Spleen (tissue), 11 donors: ENCODE data around the gene ELAVL4. TPM values are rescaled to one million over a fixed set of nuclear protein-coding genes. Genes with fewer than 3 reads are reported as not detected.

Experiments
- DNase-seq: peaks from one replicate; pipeline ENCODE4 v3.0.0-alpha.2; 2020
- H3K27ac ChIP-seq, 8 donors: fragments of 200-600 bp; sonication (generic) in 7 of 8; 1 replicate in 4 of 8; 2 replicates in 4 of 8; pipeline versions ENCODE4 v1.5.0 to v1.8.0; 2016 to 2021; ENCODE audit warnings: inconsistent platforms in 4 of 8, mild to moderate bottlenecking in 4 of 8, moderate library complexity in 1 of 8
- H3K27me3 ChIP-seq, 7 donors: fragments of 200-600 bp; sonication (generic) in 6 of 7; replicated peaks in 1 of 7; 1 replicate in 4 of 7; 2 replicates in 3 of 7; pipeline versions ENCODE4 v1.5.0 to v1.8.0; 2016 to 2021; ENCODE audit warnings: inconsistent platforms in 3 of 7, mild to moderate bottlenecking in 1 of 7
- H3K36me3 ChIP-seq, 6 donors: fragments of 200-600 bp; sonication (generic) in 5 of 6; 1 replicate in 4 of 6; 2 replicates in 2 of 6; pipeline versions ENCODE4 v1.5.0 to v1.8.0; 2016 to 2021; ENCODE audit warnings: inconsistent platforms in 2 of 6
- H3K4me1 ChIP-seq, 6 donors: fragments of 200-600 bp; sonication (generic) in 5 of 6; 1 replicate in 3 of 6; 2 replicates in 3 of 6; pipeline versions ENCODE4 v1.5.0 to v1.8.0; 2016 to 2021; ENCODE audit warnings: inconsistent platforms in 3 of 6
- H3K4me3 ChIP-seq, 8 donors: fragments of 200-600 bp; sonication (generic) in 7 of 8; 1 replicate in 4 of 8; 2 replicates in 4 of 8; pipeline versions ENCODE4 v1.5.0 to v1.8.0; 2016 to 2021; ENCODE audit warnings: inconsistent platforms in 4 of 8, mild to moderate bottlenecking in 4 of 8, moderate library complexity in 2 of 8
- H3K9me3 ChIP-seq, 8 donors: fragments of 200-600 bp; sonication (generic) in 7 of 8; 1 replicate in 4 of 8; 2 replicates in 4 of 8; pipeline versions ENCODE4 v1.5.0 to v1.8.0; 2016 to 2021; ENCODE audit warnings: inconsistent platforms in 4 of 8
- CTCF ChIP-seq, 11 experiments: fragments of 200-600 bp in 7 of 11; fragments of 450-650 bp in 4 of 11; sonication (generic) in 4 of 11; IDR thresholded peaks in 8 of 11; conservative IDR thresholded peaks in 3 of 11; 1 replicate in 7 of 11; 2 replicates in 4 of 11; pipeline versions ENCODE4 v1.4.0 to v1.8.0; 2016 to 2021; ENCODE audit warnings: antibody characterized with exemption in 11 of 11, inconsistent platforms in 4 of 11, mild to moderate bottlenecking in 1 of 11
- POLR2A ChIP-seq, 3 donors: fragments of 450-650 bp; IDR thresholded peaks; one replicate each; pipeline ENCODE4 v1.5.1; 2017; ENCODE audit warnings: antibody characterized with exemption in 3 of 3, mild to moderate bottlenecking in 1 of 3
- POLR2AphosphoS5 ChIP-seq, 3 donors: sonication (generic); formaldehyde crosslinking; IDR thresholded peaks; one replicate each; pipeline ENCODE4 v1.5.1; 2017; ENCODE audit warnings: antibody characterized with exemption in 3 of 3
- WGBS, 5 donors: extraction: QIAGEN DNeasy Blood & Tissue Kit in 3 of 5; methylation state at CpG; one replicate each; pipeline versions ENCODE4 v1.1.5 to v1.1.7; 2013 to 2018; 5-methylcytosine and 5-hydroxymethylcytosine counted together
- intact Hi-C: fragments of 100-400 bp; cut with DNase I; formaldehyde crosslinking; loops from one replicate; pipeline ENCODE4 v1.15.0; 2023; ENCODE audit warnings: low total_unique reads
- polyA plus RNA-seq, 3 donors: library from polyadenylated mRNA; stranded (reverse); fragments of 200-250 nt; gene quantifications; one replicate each; pipeline ENCODE4 v1.2.1, GENCODE V29; 2013
- total RNA-seq, 7 donors: library from RNA; depleted of rRNA in 3 of 7; stranded (reverse); fragments of >200 nt in 3 of 7; fragmentation: NEBNext Ultra II Directional in 4 of 7; extraction: Animal tissue kit (Norgen Biotek cat#: 25700) in 4 of 7; gene quantifications; one replicate each; pipeline versions ENCODE4 v1.1.0 to v1.2.1, GENCODE V29; 2016 to 2021
- donor health status: healthy with polysubstance abuse.
- donor health status: DM: no; HTN: no; CAD: no; lungs with moderate emphysema.
- donor health status: DM: no; HTN: no; CAD: no.
- donor health status: Bipolar disorder and iron deficiency.
- donor health status: healthy.
- donor health status: DM: no; HTN: no; CAD: no.
- donor health status: DM: yes; HTN: yes; CAD: no.

ELAVL4 gene
- total and polyA plus RNA-seq, 10 donors, result 0.07 to 1.0 (median 0.47) TPM; not detected in 6

DNA sequence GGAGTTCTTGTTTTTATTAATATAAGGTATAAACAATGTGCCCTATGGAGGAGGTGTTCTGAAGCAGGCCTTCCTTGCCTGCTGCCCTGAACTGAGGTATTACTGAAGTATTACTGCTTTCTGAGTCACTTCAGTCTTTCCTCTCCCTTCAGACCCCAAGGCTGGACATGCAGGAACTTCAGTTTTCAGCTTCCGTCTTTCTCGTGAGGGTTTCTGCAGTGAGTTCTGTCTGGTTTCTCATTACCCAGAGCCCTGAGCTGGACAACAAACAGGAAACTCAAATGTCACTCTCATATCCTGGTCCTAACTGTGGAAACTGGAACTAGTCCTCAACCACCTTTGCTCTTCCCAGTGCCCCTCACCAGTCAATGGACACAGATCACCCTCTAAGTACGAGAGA lies 46.8 kb downstream of the ELAVL4 start:
- DNase-seq, result no peak
- intact Hi-C loops, result no loop called here
- H3K27me3 ChIP-seq, result no peaks in the 10 kb centered on the region

GRCh38 chr1:50156241-50157010 lies 47.7 kb downstream of the ELAVL4 start:
- TF ChIP-seq POLR2AphosphoS5 (IDR thresholded peaks at IDR 0.05) (no peak), CTCF (IDR thresholded peaks at IDR 0.05 in 8 of 11, conservative IDR thresholded peaks at IDR 0.05 in 3 of 11) (no peak), POLR2A (IDR thresholded peaks at IDR 0.05) (no peak)
- WGBS, 5 donors, result 79 to 92% (median 82%) methylated on average over 7 of the region's 7 CpGs
- Histone ChIP-seq H3K4me1 (no peaks in the 10 kb centered on the region), H3K4me3 (no peak overlapping the region), H3K27me3 (no peaks in the 10 kb centered on the region), H3K27ac (no peak overlapping the region), H3K9me3 (no peaks in the 10 kb centered on the region), H3K36me3 (no peaks in the 10 kb centered on the region)
- DNase-seq, result no peak
- intact Hi-C loops, result no loop called here

More for the DNA sequence above, 46.8 kb downstream of the ELAVL4 start:
- H3K36me3 ChIP-seq, result no peaks in the 10 kb centered on the region
- H3K4me1 ChIP-seq, result no peaks in the 10 kb centered on the region
- H3K9me3 ChIP-seq, result no peaks in the 10 kb centered on the region
- no peak overlapping the region for H3K4me3 ChIP-seq
- TF ChIP-seq CTCF (IDR thresholded peaks at IDR 0.05 in 8 of 11, conservative IDR thresholded peaks at IDR 0.05 in 3 of 11) (no peak), POLR2AphosphoS5 (IDR thresholded peaks at IDR 0.05) (no peak)
- 33 to 54% (median 53%) methylated on average over 3 of the region's 3 CpGs for WGBS, 5 donors
- no peak overlapping the region for H3K27ac ChIP-seq

GRCh38 chr1:50157306-50157941 lies 48.7 kb downstream of the ELAVL4 start:
- H3K36me3 ChIP-seq, result no peaks in the 10 kb centered on the region
- no peaks in the 10 kb centered on the region for H3K9me3 ChIP-seq
- no peak overlapping the region for H3K27ac ChIP-seq
- intact Hi-C loops, result no loop called here
- no peaks in the 10 kb centered on the region for H3K27me3 ChIP-seq
- no peaks in the 10 kb centered on the region for H3K4me1 ChIP-seq
- 88 to 94% (median 91%) methylated on average over 3 of the region's 3 CpGs for WGBS, 5 donors
- DNase-seq, result no peak
- no peak overlapping the region for H3K4me3 ChIP-seq
- TF ChIP-seq POLR2A (IDR thresholded peaks at IDR 0.05) (no peak), CTCF (IDR thresholded peaks at IDR 0.05 in 8 of 11, conservative IDR thresholded peaks at IDR 0.05 in 3 of 11) (no peak), POLR2AphosphoS5 (IDR thresholded peaks at IDR 0.05) (no peak)

GRCh38 chr1:50158421-50158820 lies 49.7 kb downstream of the ELAVL4 start:
- intact Hi-C loops, result no loop called here

More at GRCh38 chr1:50158421-50158820, 49.7 kb downstream of the ELAVL4 start:
- WGBS, 5 donors, result 57 to 100% (median 88%) methylated on average over 1 of the region's 1 CpG
- no peak for TF ChIP-seq CTCF (IDR thresholded peaks at IDR 0.05 in 8 of 11, conservative IDR thresholded peaks at IDR 0.05 in 3 of 11)
- no peak for TF ChIP-seq POLR2A (IDR thresholded peaks at IDR 0.05)
- TF ChIP-seq POLR2AphosphoS5 (IDR thresholded peaks at IDR 0.05), result no peak
- no peaks in the 10 kb centered on the region for H3K36me3 ChIP-seq
- no peak overlapping the region for H3K27ac ChIP-seq
- H3K27me3 ChIP-seq, result no peaks in the 10 kb centered on the region
- H3K4me3 ChIP-seq, result no peak overlapping the region
- no peaks in the 10 kb centered on the region for H3K9me3 ChIP-seq
- H3K4me1 ChIP-seq, result no peaks in the 10 kb centered on the region
- no peak for DNase-seq
